Kidney epithelial cell (primary cell): Measurements from ENCODE around the gene SIRPA. TPM values are rescaled to one million over a fixed set of nuclear protein-coding genes. Genes with fewer than 3 reads are reported as not detected.
"Not testable (repeated sequence)": the region's sequence is repeated elsewhere in the genome, so short reads cannot be mapped to it uniquely, and the experiment has no call there.

Experiments used
- DNase-seq: peaks from one replicate; pipeline ENCODE4 v3.0.0-alpha.2; 2010; ENCODE audit warnings: low read depth
- H3K27me3 ChIP-seq: 2 replicates; pipeline ENCODE4 v1.6.0; 2011; ENCODE audit warnings: low read length; ENCODE audit not compliant: control insufficient read depth, insufficient read depth
- H3K36me3 ChIP-seq: 2 replicates; pipeline ENCODE4 v1.5.1; 2011; ENCODE audit warnings: low read length; ENCODE audit not compliant: control insufficient read depth, insufficient read depth
- H3K4me3 ChIP-seq: 2 replicates; pipeline ENCODE4 v1.5.1; 2011; ENCODE audit warnings: low read depth, mild to moderate bottlenecking, control low read depth, low read length
- total RNA-seq: library from RNA; depleted of rRNA; stranded (reverse); fragments of >200 nt; gene quantifications from 2 replicates; pipeline ENCODE4 v1.2.3, GENCODE V29; 2015
- TF ChIP-seq, protein P1 (sequence below): IDR thresholded peaks from 2 replicates; pipeline ENCODE4 v1.5.1; 2011; ENCODE audit warnings: mild to moderate bottlenecking, moderate library complexity, low read length, control low read depth, inconsistent platforms; ENCODE audit not compliant: insufficient read depth, poor library complexity, severe bottlenecking

The SIRPA gene
- total RNA-seq, 1 donor from 2014 or later: 40.6 TPM

DNA sequence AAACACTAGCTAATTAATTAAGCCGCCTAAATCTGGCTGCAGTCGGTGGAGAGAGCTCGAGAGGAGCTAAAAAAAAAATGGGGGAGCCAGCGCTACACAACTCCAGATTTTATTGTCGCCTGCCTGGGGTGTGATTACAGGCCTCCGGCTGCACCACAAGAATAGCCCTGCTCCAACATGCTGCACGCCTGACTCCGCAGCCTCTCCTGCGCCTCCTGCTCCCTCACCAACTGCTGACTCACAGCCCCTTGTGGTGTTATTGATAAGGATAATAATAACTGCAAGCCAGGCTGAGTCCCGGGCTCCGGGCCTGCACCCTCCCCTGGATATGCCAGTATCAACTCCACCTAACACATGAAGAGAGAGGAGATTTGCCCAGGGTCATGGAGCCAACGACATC lies 16.8 kb downstream of the SIRPA start:
- Histone ChIP-seq H3K27me3 (no peaks in the 10 kb centered on the region), H3K4me3 (no peak overlapping the region), H3K36me3 (peaks cover 2% of the 10 kb centered on the region)
- DNase-seq: no peak
- TF ChIP-seq, protein P1, sequence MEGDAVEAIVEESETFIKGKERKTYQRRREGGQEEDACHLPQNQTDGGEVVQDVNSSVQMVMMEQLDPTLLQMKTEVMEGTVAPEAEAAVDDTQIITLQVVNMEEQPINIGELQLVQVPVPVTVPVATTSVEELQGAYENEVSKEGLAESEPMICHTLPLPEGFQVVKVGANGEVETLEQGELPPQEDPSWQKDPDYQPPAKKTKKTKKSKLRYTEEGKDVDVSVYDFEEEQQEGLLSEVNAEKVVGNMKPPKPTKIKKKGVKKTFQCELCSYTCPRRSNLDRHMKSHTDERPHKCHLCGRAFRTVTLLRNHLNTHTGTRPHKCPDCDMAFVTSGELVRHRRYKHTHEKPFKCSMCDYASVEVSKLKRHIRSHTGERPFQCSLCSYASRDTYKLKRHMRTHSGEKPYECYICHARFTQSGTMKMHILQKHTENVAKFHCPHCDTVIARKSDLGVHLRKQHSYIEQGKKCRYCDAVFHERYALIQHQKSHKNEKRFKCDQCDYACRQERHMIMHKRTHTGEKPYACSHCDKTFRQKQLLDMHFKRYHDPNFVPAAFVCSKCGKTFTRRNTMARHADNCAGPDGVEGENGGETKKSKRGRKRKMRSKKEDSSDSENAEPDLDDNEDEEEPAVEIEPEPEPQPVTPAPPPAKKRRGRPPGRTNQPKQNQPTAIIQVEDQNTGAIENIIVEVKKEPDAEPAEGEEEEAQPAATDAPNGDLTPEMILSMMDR: no peak

DNA sequence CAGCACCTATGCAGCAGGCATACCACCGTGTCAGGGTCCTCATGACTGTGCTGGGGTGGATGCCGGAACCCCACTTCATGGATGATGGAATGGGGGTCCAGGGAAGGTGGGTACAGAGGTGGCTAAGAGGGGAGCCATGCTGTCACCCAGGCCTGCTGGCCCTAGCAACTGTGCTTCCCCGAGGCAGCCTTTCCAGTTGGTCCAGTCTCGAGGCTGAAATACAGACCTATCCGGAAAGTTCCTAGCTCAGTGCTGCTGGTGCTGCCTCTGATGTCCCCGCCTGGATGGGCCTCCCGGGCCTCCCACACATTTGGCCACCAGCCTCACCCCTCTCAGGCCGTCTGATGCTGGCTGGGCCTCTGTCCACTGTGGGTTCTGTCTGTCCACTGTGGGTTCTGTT lies 17.4 kb downstream of the SIRPA start:
- H3K27me3 ChIP-seq: no peaks in the 10 kb centered on the region
- H3K4me3 ChIP-seq: no peak overlapping the region
- peaks cover 2% of the 10 kb centered on the region for H3K36me3 ChIP-seq
- no peak for DNase-seq
- TF ChIP-seq, protein P1: no peak

DNA sequence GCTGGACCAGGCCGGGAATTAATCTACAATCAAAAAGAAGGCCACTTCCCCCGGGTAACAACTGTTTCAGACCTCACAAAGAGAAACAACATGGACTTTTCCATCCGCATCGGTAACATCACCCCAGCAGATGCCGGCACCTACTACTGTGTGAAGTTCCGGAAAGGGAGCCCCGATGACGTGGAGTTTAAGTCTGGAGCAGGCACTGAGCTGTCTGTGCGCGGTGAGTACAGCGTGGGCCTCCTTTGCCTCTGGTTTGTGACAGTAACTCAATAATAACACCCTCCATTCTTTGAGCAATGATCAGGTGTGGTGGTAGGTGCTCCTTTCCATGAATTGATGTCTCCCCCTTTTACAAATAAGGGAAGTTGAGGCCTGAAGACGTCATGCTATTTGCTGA lies 20.0 kb downstream of the SIRPA start:
- not testable (repeated sequence) for H3K4me3 ChIP-seq, H3K27me3 ChIP-seq, H3K36me3 ChIP-seq, DNase-seq

DNA sequence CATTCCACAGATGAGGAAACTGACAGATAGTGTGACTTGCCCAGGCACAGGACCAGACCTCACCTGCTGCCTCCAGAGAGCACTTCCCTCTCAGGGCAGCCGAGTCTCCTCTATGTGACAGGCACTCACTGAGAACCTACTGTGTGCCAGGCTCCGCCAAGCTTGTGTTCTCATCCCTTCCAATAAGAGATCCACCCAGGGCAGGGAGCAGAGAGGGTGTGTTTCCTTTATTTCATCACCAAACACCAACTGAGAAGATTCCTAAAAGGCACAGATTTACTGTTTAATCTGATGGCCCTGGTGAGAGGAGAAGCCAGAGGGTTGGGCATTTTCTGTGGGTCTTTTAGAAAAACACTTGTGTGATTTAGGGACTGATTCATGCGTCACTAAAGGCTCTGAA lies 20.5 kb downstream of the SIRPA start:
- TF ChIP-seq, protein P1: no peak
- peaks cover 2% of the 10 kb centered on the region for H3K36me3 ChIP-seq

DNA sequence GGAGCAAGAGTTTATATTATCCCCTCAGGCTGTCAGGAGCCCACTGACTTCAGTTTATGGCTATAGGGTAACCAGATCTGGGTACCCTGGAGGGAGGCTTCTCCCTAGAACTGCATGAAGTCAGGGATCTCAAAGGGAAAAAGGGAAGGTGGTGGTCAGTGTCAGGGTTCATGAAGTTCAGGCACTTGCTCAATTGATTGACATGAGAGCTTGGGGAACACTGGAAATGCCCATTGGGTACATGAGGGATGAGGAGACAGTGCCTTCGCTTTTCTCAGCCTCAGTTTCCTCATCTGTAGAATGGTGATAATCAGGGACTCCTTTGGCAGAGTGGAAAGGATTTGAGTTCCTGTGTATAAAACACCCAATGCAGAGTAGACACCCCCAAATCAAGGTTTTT lies 22.6 kb downstream of the SIRPA start:
- H3K36me3 ChIP-seq: peaks cover 2% of the 10 kb centered on the region
- TF ChIP-seq, protein P1: no peak
- no peak overlapping the region for H3K4me3 ChIP-seq
- no peaks in the 10 kb centered on the region for H3K27me3 ChIP-seq
- no peak for DNase-seq

More for the DNA sequence above, 20.5 kb downstream of the SIRPA start:
- Histone ChIP-seq H3K4me3 (no peak overlapping the region), H3K27me3 (no peaks in the 10 kb centered on the region)
- DNase-seq: no peak

DNA sequence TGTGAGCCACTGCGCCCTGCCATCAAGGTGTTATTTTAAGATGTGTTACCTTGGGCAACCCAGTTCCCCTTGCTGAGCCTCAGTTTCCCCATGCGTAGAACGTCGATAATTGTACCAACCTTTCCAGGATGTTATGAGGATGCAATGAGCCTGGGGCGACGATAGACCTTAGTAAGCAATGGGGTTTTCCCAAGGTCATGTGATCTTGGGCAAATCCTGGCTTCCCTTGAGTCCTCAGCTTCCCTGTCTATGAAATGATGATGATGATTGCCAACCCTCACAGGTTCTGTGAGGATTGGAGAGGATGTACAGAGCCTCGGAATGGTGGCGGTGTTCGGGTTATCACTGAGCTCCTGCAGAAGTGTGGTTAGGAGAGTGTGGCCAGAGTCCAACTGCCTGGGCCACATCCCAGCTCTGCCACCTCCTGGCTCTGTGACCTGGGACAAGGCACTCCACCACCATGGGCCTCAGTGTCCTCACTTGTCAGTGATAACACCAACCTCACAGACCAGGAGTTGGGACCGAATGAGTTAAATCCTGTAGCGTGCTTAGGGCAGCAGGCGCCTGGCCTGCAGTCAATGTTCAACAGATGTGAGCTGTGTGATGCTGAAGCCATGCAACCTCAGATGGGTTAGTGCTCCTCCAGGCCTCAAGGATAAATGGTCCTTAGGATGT lies 23.4 kb downstream of the SIRPA start:
- H3K4me3 ChIP-seq: no peak overlapping the region
- no peaks in the 10 kb centered on the region for H3K27me3 ChIP-seq
- H3K36me3 ChIP-seq: peaks cover 2% of the 10 kb centered on the region
- DNase-seq: no peak
- TF ChIP-seq, protein P1: no peak
